OCI-LY3 (cell line): ENCODE results near the gene ENTPD2.

Experiments used
- H2AFZ ChIP-seq: fragments of 200-600, 300-600 bp; shearing (Covaris generic); 2 replicates; pipeline ENCODE4 v1.6.0; 2014; ENCODE audit warnings: antibody characterized with exemption, low read depth, low read length
- H3K27ac ChIP-seq: fragments of 200-600, 300-600 bp; sonication (generic); 2 replicates; pipeline ENCODE4 v1.5.1; 2014; ENCODE audit warnings: mild to moderate bottlenecking, low read length, moderate library complexity, mixed read lengths
- H3K27me3 ChIP-seq: fragments of 200-600, 300-600 bp; sonication (generic); 2 replicates; pipeline ENCODE4 v1.6.1; 2014; ENCODE audit warnings: low read depth, low read length, mixed read lengths
- H3K36me3 ChIP-seq: fragments of 200-600, 300-600 bp; sonication (generic); replicated peaks from 2 replicates; pipeline ENCODE3; 2014; ENCODE audit warnings: low read depth, low read length, mixed read lengths
- H3K4me1 ChIP-seq: fragments of 300-600, 200-600 bp; sonication (generic); 2 replicates; pipeline ENCODE4 v1.6.1; 2014; ENCODE audit warnings: low read length, mixed read lengths
- H3K4me2 ChIP-seq: fragments of 200-600, 300-600 bp; sonication (generic); 2 replicates; pipeline ENCODE4 v1.6.1; 2014; ENCODE audit warnings: low read length, mixed read lengths
- H3K4me3 ChIP-seq: fragments of 300-600, 200-600 bp; sonication (generic); 2 replicates; pipeline ENCODE4 v1.5.1; 2014; ENCODE audit warnings: antibody characterized with exemption, mild to moderate bottlenecking, low read length, moderate library complexity
- H3K79me2 ChIP-seq: fragments of 300-600, 200-600 bp; shearing (Covaris generic); 2 replicates; pipeline ENCODE4 v1.6.1; 2014; ENCODE audit warnings: mild to moderate bottlenecking, low read length, mixed read lengths
- H3K9ac ChIP-seq: fragments of 300-600, 200-600 bp; shearing (Covaris generic); 2 replicates; pipeline ENCODE4 v1.6.0; 2014; ENCODE audit warnings: mild to moderate bottlenecking, low read length, moderate library complexity
- H3K9me3 ChIP-seq: fragments of 200-600, 300-600 bp; shearing (Covaris generic); 2 replicates; pipeline ENCODE4 v1.6.1; 2014; ENCODE audit warnings: low read length, mixed read lengths; ENCODE audit not compliant: insufficient read depth
- H4K20me1 ChIP-seq: fragments of 200-600, 300-600 bp; sonication (generic); 2 replicates; pipeline ENCODE4 v1.6.1; 2016; ENCODE audit warnings: low read length, mixed read lengths; ENCODE audit not compliant: insufficient read depth
- CTCF ChIP-seq: fragments of 200-600, 300-600 bp; sonication (generic); IDR thresholded peaks from 2 replicates; pipeline ENCODE4 v1.5.1; 2014; ENCODE audit warnings: antibody characterized with exemption, low read length, low read depth
- EZH2phosphoT487 ChIP-seq: fragments of 200-600 bp; shearing (Covaris generic); IDR thresholded peaks from 2 replicates; pipeline ENCODE4 v1.6.1; 2018; ENCODE audit warnings: antibody characterized with exemption, mixed run types, low read depth

ENTPD2 gene

DNA sequence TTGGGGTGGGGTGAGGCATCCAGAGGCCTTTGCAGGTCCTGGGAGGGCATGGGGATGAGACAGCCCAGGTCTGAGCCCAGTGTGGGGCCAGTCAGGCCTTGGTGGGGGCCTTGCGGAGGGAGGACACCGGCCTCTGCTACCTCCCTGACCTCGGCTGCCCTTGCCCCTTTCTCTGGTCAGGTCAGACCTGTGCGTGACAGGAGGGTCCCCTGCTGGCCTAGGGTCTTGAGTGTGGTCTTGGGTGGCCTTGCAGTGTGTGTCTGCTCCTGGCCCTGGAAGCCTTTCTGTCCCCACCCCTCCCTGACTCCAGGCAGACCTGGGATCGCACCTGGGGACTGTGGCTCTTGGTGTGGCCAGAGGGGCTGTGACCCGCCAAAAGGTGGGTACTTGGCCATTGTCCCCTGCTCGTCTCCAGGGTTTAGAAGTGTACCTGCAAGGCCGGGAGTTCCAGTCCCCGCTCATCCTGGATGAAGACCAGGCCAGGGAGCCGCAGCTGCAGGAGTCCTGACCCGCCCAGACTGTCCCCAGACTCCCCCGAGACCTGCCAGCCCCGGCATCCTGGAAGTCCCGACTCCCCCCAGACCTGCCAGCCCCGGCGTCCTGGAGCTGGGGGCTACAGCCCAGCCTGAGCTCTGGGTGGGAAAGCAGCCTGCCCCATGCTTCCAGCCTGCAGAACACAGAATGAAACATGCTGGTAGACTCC, 28.5 kb upstream of the ENTPD2 start:
- no peak overlapping the region for H3K9ac ChIP-seq
- peaks cover 30% of the 10 kb centered on the region for H4K20me1 ChIP-seq
- H3K36me3 ChIP-seq = peaks cover 44% of the 10 kb centered on the region
- no peak overlapping the region for H2AFZ ChIP-seq
- H3K4me2 ChIP-seq = no peak overlapping the region
- H3K9me3 ChIP-seq = no peaks in the 10 kb centered on the region
- H3K27me3 ChIP-seq = no peaks in the 10 kb centered on the region
- peaks cover 37% of the 10 kb centered on the region for H3K4me1 ChIP-seq
- no peak overlapping the region for H3K4me3 ChIP-seq
- TF ChIP-seq EZH2phosphoT487 (no peak), CTCF (no peak)
- H3K79me2 ChIP-seq = peaks cover 20% of the 10 kb centered on the region
- H3K27ac ChIP-seq = peak overlapping the region; percentile 82; the same call in 1 of the 2 replicates

DNA sequence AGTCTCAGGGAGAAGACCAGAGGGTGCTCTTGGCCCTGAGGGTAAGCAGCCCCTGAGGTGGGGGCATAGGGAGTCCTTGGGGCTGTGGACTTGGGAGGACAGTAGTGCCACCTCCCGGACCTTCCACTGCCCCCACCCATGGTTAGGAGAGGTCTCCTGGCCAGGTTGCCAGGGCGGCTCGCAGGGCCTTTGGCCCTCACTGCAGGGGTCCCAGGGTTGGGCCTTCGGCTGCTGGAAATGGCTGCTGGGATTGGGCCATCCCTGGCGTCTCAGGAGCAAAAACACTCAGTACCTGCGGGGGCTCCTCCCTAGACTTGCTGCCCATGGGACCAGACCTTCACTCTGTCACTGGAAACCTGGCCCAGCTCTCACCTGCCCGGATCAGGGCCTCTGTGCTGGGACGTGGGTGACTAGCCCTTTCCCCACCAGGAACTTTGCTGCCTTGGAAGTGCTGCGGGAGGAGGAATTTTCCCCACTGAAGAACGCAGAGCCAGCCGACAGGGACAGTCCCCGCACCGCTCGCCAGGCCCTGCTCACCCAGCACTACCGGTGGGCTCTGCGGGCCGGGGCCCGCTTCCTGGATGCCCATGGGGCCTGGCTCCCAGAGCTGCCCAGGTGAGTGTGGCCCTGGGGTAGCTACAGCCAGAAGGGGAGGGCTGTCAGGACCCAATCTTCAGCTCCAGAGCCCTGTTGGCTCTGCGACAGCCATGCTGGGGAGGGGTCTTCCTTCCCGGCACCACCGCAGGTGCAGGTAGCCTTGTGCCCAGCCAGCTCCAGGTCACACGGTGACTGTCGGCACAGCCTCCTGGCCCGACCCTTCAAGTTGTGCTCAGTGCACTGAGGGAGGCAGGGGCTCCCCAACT, 26.6 kb upstream of the ENTPD2 start:
- Histone ChIP-seq H3K9me3 (no peaks in the 10 kb centered on the region), H3K9ac (no peak overlapping the region), H3K27ac (no peak overlapping the region), H3K79me2 (peaks cover 12% of the 10 kb centered on the region), H3K4me2 (no peak overlapping the region), H4K20me1 (peaks cover 30% of the 10 kb centered on the region), H3K27me3 (no peaks in the 10 kb centered on the region), H2AFZ (no peak overlapping the region), H3K36me3 (peaks cover 44% of the 10 kb centered on the region), H3K4me3 (no peak overlapping the region), H3K4me1 (peaks cover 37% of the 10 kb centered on the region)
- TF ChIP-seq EZH2phosphoT487 = no peak
- no peak for TF ChIP-seq CTCF

- H3K27ac ChIP-seq = no peak overlapping the region
- H3K4me3 ChIP-seq = no peak overlapping the region
- peaks cover 40% of the 10 kb centered on the region for H3K36me3 ChIP-seq
- H3K27me3 ChIP-seq = no peaks in the 10 kb centered on the region
- H2AFZ ChIP-seq = no peak overlapping the region
- peaks cover 30% of the 10 kb centered on the region for H4K20me1 ChIP-seq
- no peak overlapping the region for H3K4me2 ChIP-seq
- no peaks in the 10 kb centered on the region for H3K9me3 ChIP-seq
- peaks cover 28% of the 10 kb centered on the region for H3K4me1 ChIP-seq
- H3K9ac ChIP-seq = no peak overlapping the region
- H3K79me2 ChIP-seq = peaks cover 10% of the 10 kb centered on the region
- TF ChIP-seq CTCF = no peak
Observed at GRCh38 chr9:137079401-137079787, 25.5 kb upstream of the ENTPD2 start.

GRCh38 chr9:137078701-137079400, 25.0 kb upstream of the ENTPD2 start:
- no peak overlapping the region for H3K27ac ChIP-seq
- H3K4me2 ChIP-seq = peak overlapping the region; percentile 85
- H3K9me3 ChIP-seq = no peaks in the 10 kb centered on the region
- peaks cover 30% of the 10 kb centered on the region for H4K20me1 ChIP-seq
- no peak overlapping the region for H2AFZ ChIP-seq
- peaks cover 23% of the 10 kb centered on the region for H3K4me1 ChIP-seq
- TF ChIP-seq CTCF (no peak), EZH2phosphoT487 (no peak)
- no peak overlapping the region for H3K9ac ChIP-seq
- H3K4me3 ChIP-seq = peak overlapping the region; percentile 89
- H3K27me3 ChIP-seq = no peaks in the 10 kb centered on the region
- H3K79me2 ChIP-seq = peaks cover 10% of the 10 kb centered on the region
- H3K36me3 ChIP-seq = peaks cover 39% of the 10 kb centered on the region
